Keratinocyte (primary cell): ENCODE data around the gene SINHCAF.

Experiments used
- CTCF ChIP-seq, 3 experiments: IDR thresholded peaks in 1 of 3; conservative IDR thresholded peaks in 1 of 3; optimal IDR thresholded peaks in 1 of 3; 2 replicates in 2 of 3; 3 replicates in 1 of 3; pipeline versions ENCODE3 to v1.5.1; 2011; ENCODE audit warnings: low read length in 3 of 3, mild to moderate bottlenecking in 3 of 3, moderate library complexity in 2 of 3, control low read depth in 1 of 3, inconsistent platforms in 1 of 3; ENCODE audit not compliant: insufficient read depth in 2 of 3; ENCODE audit errors: extremely low read depth in 1 of 3
- EZH2 ChIP-seq: IDR thresholded peaks from one replicate; pipeline ENCODE4 v1.6.1; 2012; ENCODE audit warnings: inconsistent platforms, mild to moderate bottlenecking, low read length, moderate library complexity

DNA sequence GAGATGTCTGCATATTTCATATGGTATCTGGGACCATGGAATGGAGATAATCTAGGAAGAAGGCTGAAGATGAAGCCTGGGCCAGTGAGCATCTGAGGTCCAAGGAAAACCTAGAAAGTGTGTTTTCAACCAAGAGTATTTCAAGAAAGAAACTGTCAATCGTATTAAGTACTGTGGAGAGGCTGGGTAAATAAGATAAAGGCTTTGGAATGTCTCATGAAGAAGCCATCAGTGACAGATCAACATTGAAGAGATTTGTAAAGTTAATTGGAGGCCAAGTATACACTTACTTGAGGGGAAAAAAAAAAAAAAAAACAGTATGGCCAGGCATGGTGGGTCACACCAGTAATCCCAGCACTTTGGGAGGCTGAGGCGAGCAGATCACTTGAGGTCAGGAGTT is 48.9 kb downstream of the SINHCAF start:
- TF ChIP-seq CTCF (optimal IDR thresholded peaks at IDR 0.05 in 1 of 3, IDR thresholded peaks at IDR 0.05 in 1 of 3, conservative IDR thresholded peaks at IDR 0.05 in 1 of 3; ENCODE audit: extremely low read depth in 1 of 3, insufficient read depth in 2 of 3, low read length in 3 of 3) (no peak), EZH2 (no peak)
